Measurements from ENCODE around the gene AK4. TPM values are rescaled to one million over a fixed set of nuclear protein-coding genes. Genes with fewer than 3 reads are reported as not detected.
"Not testable (repeated sequence)": the region's sequence is repeated elsewhere in the genome, so short reads cannot be mapped to it uniquely, and the experiment has no call there.

The AK4 gene
- total RNA-seq, 1 experiment from 2014 or later = 5.5 TPM

DNA sequence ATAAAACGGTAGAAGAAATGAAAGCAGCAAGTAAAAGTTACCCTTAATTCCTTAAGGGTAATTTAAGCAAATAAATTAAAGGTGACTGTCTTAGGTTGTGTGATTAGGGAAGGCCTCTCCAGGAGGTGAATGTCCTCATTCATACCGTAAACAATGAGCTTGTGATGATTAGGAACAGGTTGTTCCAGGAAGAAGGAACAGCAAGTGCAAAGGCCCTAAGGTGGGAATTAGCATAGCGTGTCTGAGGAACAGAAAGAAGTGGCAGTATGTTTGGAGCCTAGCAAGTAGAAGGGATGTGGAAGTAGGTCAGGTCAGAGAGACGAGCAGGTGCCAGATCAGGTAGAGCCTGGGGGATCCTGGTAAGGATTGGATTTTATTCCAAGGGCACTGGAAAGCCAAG lies 5.6 kb downstream of the AK4 start:
- H3K27me3 ChIP-seq (replicated peaks; ENCODE audit: insufficient read depth, low read depth, low read length, poor library complexity) = no peaks in the 10 kb centered on the region
- no peak for DNase-seq (ENCODE audit: low spot score)
- no TSS peak for BruUV-seq (replicated peaks)
- intact Hi-C loops (cut with micrococcal nuclease; ENCODE audit: unreplicated experiment) = no loop called here
- ChIA-PET CTCF (no interaction called here), POLR2A (ENCODE audit: low non-redundant PET) (no interaction called here)
- no peak overlapping the region for H3K4me3 ChIP-seq (ENCODE audit: low read depth, low read length, poor library complexity, severe bottlenecking)
- no peaks in the 10 kb centered on the region for H3K36me3 ChIP-seq (ENCODE audit: insufficient read depth, low read length, poor library complexity, severe bottlenecking)
- no peaks in the 10 kb centered on the region for H3K9me3 ChIP-seq (ENCODE audit: low read depth, low read length, poor library complexity, severe bottlenecking)
- peaks cover 8% of the 10 kb centered on the region for H3K4me1 ChIP-seq (ENCODE audit: insufficient read depth, low read length, poor library complexity, severe bottlenecking)
- no peak overlapping the region for H3K27ac ChIP-seq (ENCODE audit: low read depth, low read length, poor library complexity, severe bottlenecking)
- no peak for TF ChIP-seq EZH2 (IDR thresholded peaks at IDR 0.05; ENCODE audit: borderline replicate concordance, low read depth, low read length, poor library complexity, severe bottlenecking)
- TF ChIP-seq, protein P1, sequence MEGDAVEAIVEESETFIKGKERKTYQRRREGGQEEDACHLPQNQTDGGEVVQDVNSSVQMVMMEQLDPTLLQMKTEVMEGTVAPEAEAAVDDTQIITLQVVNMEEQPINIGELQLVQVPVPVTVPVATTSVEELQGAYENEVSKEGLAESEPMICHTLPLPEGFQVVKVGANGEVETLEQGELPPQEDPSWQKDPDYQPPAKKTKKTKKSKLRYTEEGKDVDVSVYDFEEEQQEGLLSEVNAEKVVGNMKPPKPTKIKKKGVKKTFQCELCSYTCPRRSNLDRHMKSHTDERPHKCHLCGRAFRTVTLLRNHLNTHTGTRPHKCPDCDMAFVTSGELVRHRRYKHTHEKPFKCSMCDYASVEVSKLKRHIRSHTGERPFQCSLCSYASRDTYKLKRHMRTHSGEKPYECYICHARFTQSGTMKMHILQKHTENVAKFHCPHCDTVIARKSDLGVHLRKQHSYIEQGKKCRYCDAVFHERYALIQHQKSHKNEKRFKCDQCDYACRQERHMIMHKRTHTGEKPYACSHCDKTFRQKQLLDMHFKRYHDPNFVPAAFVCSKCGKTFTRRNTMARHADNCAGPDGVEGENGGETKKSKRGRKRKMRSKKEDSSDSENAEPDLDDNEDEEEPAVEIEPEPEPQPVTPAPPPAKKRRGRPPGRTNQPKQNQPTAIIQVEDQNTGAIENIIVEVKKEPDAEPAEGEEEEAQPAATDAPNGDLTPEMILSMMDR (conservative IDR thresholded peaks at IDR 0.05; ENCODE audit: low read depth, low read length) = no peak

DNA sequence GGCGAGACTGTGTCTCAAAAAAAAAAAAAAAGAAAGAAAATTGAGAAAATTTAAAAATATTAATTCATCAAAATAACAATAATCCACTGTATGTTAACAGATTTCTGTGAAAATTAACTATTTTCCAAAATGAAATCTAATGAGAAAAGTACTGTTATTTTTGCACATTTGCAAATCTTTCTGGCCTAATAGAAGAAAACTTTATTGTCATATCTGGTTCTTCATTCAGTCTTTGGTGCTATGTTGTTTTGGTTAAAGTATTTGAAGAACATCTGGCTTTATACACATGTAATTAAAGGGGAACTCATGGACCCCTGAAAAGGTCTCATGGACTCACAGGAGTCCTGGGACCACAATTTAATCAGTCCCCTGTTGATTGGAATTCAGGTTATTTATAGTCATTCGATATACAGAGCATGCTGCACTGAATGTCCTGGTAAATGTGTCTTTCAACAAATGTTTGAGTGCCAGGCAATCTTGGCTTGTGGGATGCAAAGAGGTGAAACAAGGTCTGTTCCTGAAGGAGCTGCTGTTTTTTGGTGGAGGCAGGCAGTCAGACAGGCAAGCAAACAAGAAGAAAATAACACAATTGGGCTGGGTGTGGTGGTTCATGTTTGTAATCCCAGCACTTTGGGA lies 9.0 kb downstream of the AK4 start:
- no peaks in the 10 kb centered on the region for H3K9me3 ChIP-seq (ENCODE audit: low read depth, low read length, poor library complexity, severe bottlenecking)
- no peak overlapping the region for H3K27ac ChIP-seq (ENCODE audit: low read depth, low read length, poor library complexity, severe bottlenecking)

DNA sequence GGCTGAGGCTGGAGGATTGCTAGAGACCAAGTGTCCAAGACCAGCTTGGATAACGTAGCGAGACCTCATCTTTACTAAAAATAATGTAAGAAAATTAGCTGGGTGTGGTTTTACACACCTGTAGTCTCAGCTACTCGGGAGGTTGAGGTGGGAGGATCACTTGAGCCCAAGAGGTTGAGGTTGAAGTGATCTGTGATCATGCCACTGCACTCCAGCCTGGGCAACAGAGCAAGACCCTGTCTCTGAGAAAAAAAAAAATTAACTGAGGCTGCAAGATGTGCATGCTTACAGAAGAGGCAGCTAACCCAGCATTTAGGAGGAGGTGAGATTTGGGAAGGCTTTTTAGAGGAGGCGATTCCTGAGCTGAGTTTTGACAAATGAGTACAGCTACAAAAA lies 9.5 kb downstream of the AK4 start:
- no peak overlapping the region for H3K4me3 ChIP-seq (ENCODE audit: low read depth, low read length, poor library complexity, severe bottlenecking)
- intact Hi-C loops (cut with micrococcal nuclease; ENCODE audit: unreplicated experiment) = no loop called here
- H3K4me1 ChIP-seq (ENCODE audit: insufficient read depth, low read length, poor library complexity, severe bottlenecking) = no peaks in the 10 kb centered on the region
- H3K27me3 ChIP-seq (replicated peaks; ENCODE audit: insufficient read depth, low read depth, low read length, poor library complexity) = no peaks in the 10 kb centered on the region
- no peaks in the 10 kb centered on the region for H3K9me3 ChIP-seq (ENCODE audit: low read depth, low read length, poor library complexity, severe bottlenecking)
- ChIA-PET POLR2A (ENCODE audit: low non-redundant PET) (no interaction called here), CTCF (no interaction called here)
- no peak overlapping the region for H3K27ac ChIP-seq (ENCODE audit: low read depth, low read length, poor library complexity, severe bottlenecking)
- DNase-seq (ENCODE audit: low spot score) = no peak
- TF ChIP-seq, protein P1 (conservative IDR thresholded peaks at IDR 0.05; ENCODE audit: low read depth, low read length) = no peak
- TF ChIP-seq EZH2 (IDR thresholded peaks at IDR 0.05; ENCODE audit: borderline replicate concordance, low read depth, low read length, poor library complexity, severe bottlenecking) = no peak
- no peaks in the 10 kb centered on the region for H3K36me3 ChIP-seq (ENCODE audit: insufficient read depth, low read length, poor library complexity, severe bottlenecking)
- BruUV-seq (replicated peaks) = no TSS peak

More for the DNA sequence above, 9.0 kb downstream of the AK4 start:
- Histone ChIP-seq H3K27me3 (replicated peaks; ENCODE audit: insufficient read depth, low read depth, low read length, poor library complexity) (no peaks in the 10 kb centered on the region), H3K4me3 (ENCODE audit: low read depth, low read length, poor library complexity, severe bottlenecking) (no peak overlapping the region), H3K4me1 (ENCODE audit: insufficient read depth, low read length, poor library complexity, severe bottlenecking) (no peaks in the 10 kb centered on the region), H3K36me3 (ENCODE audit: insufficient read depth, low read length, poor library complexity, severe bottlenecking) (no peaks in the 10 kb centered on the region)
- no TSS peak for BruUV-seq (replicated peaks)
- ChIA-PET POLR2A (ENCODE audit: low non-redundant PET) (no interaction called here), CTCF (no interaction called here)
- intact Hi-C loops (cut with micrococcal nuclease; ENCODE audit: unreplicated experiment) = no loop called here
- no peak for DNase-seq (ENCODE audit: low spot score)
- TF ChIP-seq, protein P1 (conservative IDR thresholded peaks at IDR 0.05; ENCODE audit: low read depth, low read length) = no peak
- TF ChIP-seq EZH2 (IDR thresholded peaks at IDR 0.05; ENCODE audit: borderline replicate concordance, low read depth, low read length, poor library complexity, severe bottlenecking) = no peak

DNA sequence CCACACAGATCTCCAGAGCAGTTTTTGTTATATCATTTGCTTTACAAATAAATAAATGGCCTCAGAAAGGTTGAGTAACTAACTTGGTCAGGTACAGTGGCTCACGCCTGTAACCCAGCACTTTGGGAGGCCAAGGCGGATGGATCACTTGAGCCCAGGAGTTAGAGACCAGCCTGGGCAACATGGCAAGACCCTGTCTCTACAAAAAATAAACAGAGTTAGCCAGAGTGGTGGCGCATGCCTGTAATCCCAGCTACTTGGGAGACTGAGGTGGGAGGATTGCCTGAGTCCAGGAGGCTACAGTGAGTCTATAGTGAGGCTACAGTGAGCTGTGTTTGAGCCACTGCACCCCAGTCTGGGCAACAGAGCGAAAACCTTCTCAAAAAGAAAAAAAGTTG lies 11.3 kb downstream of the AK4 start:
- BruUV-seq (replicated peaks); H3K9me3 ChIP-seq (ENCODE audit: low read depth, low read length, poor library complexity, severe bottlenecking); H3K4me1 ChIP-seq (ENCODE audit: insufficient read depth, low read length, poor library complexity, severe bottlenecking); H3K4me3 ChIP-seq (ENCODE audit: low read depth, low read length, poor library complexity, severe bottlenecking); H3K27me3 ChIP-seq (replicated peaks; ENCODE audit: insufficient read depth, low read depth, low read length, poor library complexity); CTCF ChIA-PET; H3K36me3 ChIP-seq (ENCODE audit: insufficient read depth, low read length, poor library complexity, severe bottlenecking); POLR2A ChIA-PET (ENCODE audit: low non-redundant PET); DNase-seq (ENCODE audit: low spot score); intact Hi-C loops (cut with micrococcal nuclease; ENCODE audit: unreplicated experiment); H3K27ac ChIP-seq (ENCODE audit: low read depth, low read length, poor library complexity, severe bottlenecking): not testable (repeated sequence)
